Neural cell (in vitro differentiated cells): ENCODE measurements around the gene PILRA. TPM values are rescaled to one million over a fixed set of nuclear protein-coding genes. Genes with fewer than 3 reads are reported as not detected.
"Not testable (repeated sequence)": the region's sequence is repeated elsewhere in the genome, so short reads cannot be mapped to it uniquely, and the experiment has no call there.

ENCODE experiments used
- H2AFZ ChIP-seq: fragments of 200-600, 300-800 bp; sonication (generic), shearing (Covaris generic); 2 replicates; pipeline ENCODE4 v1.6.0; 2014; ENCODE audit warnings: low read depth, mild to moderate bottlenecking, antibody characterized with exemption, low read length, moderate library complexity
- H3F3A ChIP-seq: fragments of 200-600 bp; shearing (Covaris generic); 2 replicates; pipeline ENCODE4 v1.6.1; 2016; ENCODE audit warnings: mild to moderate bottlenecking, moderate library complexity, mixed read lengths, antibody characterized with exemption, low read length; ENCODE audit not compliant: insufficient read depth, poor library complexity, severe bottlenecking
- H3K27ac ChIP-seq: fragments of 200-600, 300-800 bp; sonication (generic), shearing (Covaris generic); 2 replicates; pipeline ENCODE4 v1.5.1; 2014; ENCODE audit warnings: mild to moderate bottlenecking, low read length, moderate library complexity
- H3K27me3 ChIP-seq: fragments of 300-800, 200-600 bp; sonication (generic), shearing (Covaris generic); 2 replicates; pipeline ENCODE4 v1.6.0; 2014; ENCODE audit warnings: mild to moderate bottlenecking, low read depth, low read length, moderate library complexity; ENCODE audit not compliant: insufficient read depth
- H3K36me3 ChIP-seq: fragments of 300-800, 200-600 bp; sonication (generic), shearing (Covaris generic); 2 replicates; pipeline ENCODE4 v1.5.1; 2014; ENCODE audit warnings: mild to moderate bottlenecking, antibody characterized with exemption, low read length, moderate library complexity; ENCODE audit not compliant: insufficient read depth
- H3K4me2 ChIP-seq: fragments of 300-800, 200-600 bp; sonication (generic), shearing (Covaris generic); 2 replicates; pipeline ENCODE4 v1.6.0; 2014; ENCODE audit warnings: mild to moderate bottlenecking, low read length
- H3K4me3 ChIP-seq: fragments of 300-800, 200-600 bp; sonication (generic), shearing (Covaris generic); 2 replicates; pipeline ENCODE4 v1.5.1; 2014; ENCODE audit warnings: mild to moderate bottlenecking, low read length, moderate library complexity
- H3K79me2 ChIP-seq: fragments of 200-600 bp; shearing (Covaris generic); replicated peaks from 2 replicates; pipeline ENCODE4 v1.6.0; 2014; ENCODE audit warnings: mild to moderate bottlenecking, low read length, moderate library complexity; ENCODE audit not compliant: insufficient read depth
- H3K9ac ChIP-seq: fragments of 300-800, 200-600 bp; sonication (generic), shearing (Covaris generic); 2 replicates; pipeline ENCODE4 v1.6.1; 2016; ENCODE audit warnings: mild to moderate bottlenecking, low read length, mixed read lengths
- H3K9me2 ChIP-seq: fragments of 200-600 bp; shearing (Covaris generic); 2 replicates; pipeline ENCODE4 v1.6.1; 2016; ENCODE audit warnings: mild to moderate bottlenecking, low read length, mixed read lengths; ENCODE audit not compliant: insufficient read depth
- H3K9me3 ChIP-seq: fragments of 200-600, 300-800 bp; sonication (generic), shearing (Covaris generic); 2 replicates; pipeline ENCODE4 v1.6.1; 2016; ENCODE audit warnings: mild to moderate bottlenecking, mixed run types, low read length, moderate library complexity, mixed read lengths
- H4K20me1 ChIP-seq: fragments of 200-600 bp; shearing (Covaris generic); 2 replicates; pipeline ENCODE4 v1.6.1; 2016; ENCODE audit warnings: mild to moderate bottlenecking, mixed run types; ENCODE audit not compliant: insufficient read depth
- CTCF ChIP-seq: fragments of 450-650 bp; IDR thresholded peaks from 2 replicates; pipeline ENCODE4 v1.5.1; 2014; ENCODE audit warnings: antibody characterized with exemption, mild to moderate bottlenecking, moderate library complexity; ENCODE audit not compliant: poor library complexity, severe bottlenecking
- EP300 ChIP-seq: fragments of 450-650 bp; conservative IDR thresholded peaks from 2 replicates; pipeline ENCODE4 v1.6.1; 2014; ENCODE audit warnings: antibody characterized with exemption, mild to moderate bottlenecking, moderate library complexity; ENCODE audit not compliant: poor library complexity, severe bottlenecking
- EZH2 ChIP-seq: fragments of 200-600, 300-800 bp; shearing (Covaris generic), sonication (generic); IDR thresholded peaks from 2 replicates; pipeline ENCODE4 v1.6.1; 2014; ENCODE audit warnings: antibody characterized with exemption, low read length, borderline replicate concordance, mild to moderate bottlenecking; ENCODE audit not compliant: insufficient read depth, poor library complexity, severe bottlenecking
- MXI1 ChIP-seq: fragments of 450-650 bp; conservative IDR thresholded peaks from 2 replicates; pipeline ENCODE4 v1.6.1; 2014; ENCODE audit warnings: antibody characterized with exemption, mild to moderate bottlenecking; ENCODE audit not compliant: poor library complexity, severe bottlenecking
- REST ChIP-seq: IDR thresholded peaks from 2 replicates; pipeline ENCODE4 v1.6.1; 2012; ENCODE audit warnings: borderline replicate concordance
- SMC3 ChIP-seq: fragments of 450-650 bp; conservative IDR thresholded peaks from 2 replicates; pipeline ENCODE4 v1.6.1; 2014; ENCODE audit warnings: antibody characterized with exemption, mild to moderate bottlenecking, moderate library complexity; ENCODE audit not compliant: poor library complexity
- TAF1 ChIP-seq: IDR thresholded peaks from 2 replicates; pipeline ENCODE4 v1.6.1; 2012; ENCODE audit warnings: low read depth
- polyA minus RNA-seq: library from RNA; depleted of rRNA, polyadenylated mRNA; stranded (reverse); fragments of >200 nt; gene quantifications from 2 replicates; pipeline ENCODE4 v1.2.3, GENCODE V29; 2014
- polyA plus RNA-seq: library from polyadenylated mRNA; depleted of rRNA; stranded (reverse); fragments of >200 nt; gene quantifications from 2 replicates; pipeline ENCODE4 v1.2.3, GENCODE V29; 2014

Gene PILRA
- polyA plus RNA-seq, result 23.7 and 29.2 TPM in 2 replicates
- 7.2 and 10.2 TPM in 2 replicates for polyA minus RNA-seq

- Histone ChIP-seq H3K36me3 (no peaks in the 10 kb centered on the region), H3K4me3 (no peak within 1 kb of the TSS), H3K79me2 (no peaks in the 10 kb centered on the region), H3K9ac (no peak within 1 kb of the TSS), H3K9me3 (no peaks in the 10 kb centered on the region), H3K9me2 (no peaks in the 10 kb centered on the region), H2AFZ (no peak within 1 kb of the TSS), H3K27ac (no peak within 1 kb of the TSS), H4K20me1 (no peaks in the 10 kb centered on the region), H3K27me3 (no peaks in the 10 kb centered on the region), H3K4me2 (no peak within 1 kb of the TSS), H3F3A (no peaks in the 10 kb centered on the region)
- TF ChIP-seq SMC3, result no peak
- TF ChIP-seq TAF1, result no peak
- no peak for TF ChIP-seq EZH2
- no peak for TF ChIP-seq REST
- TF ChIP-seq CTCF, result no peak
- TF ChIP-seq MXI1, result no peak
- no peak for TF ChIP-seq EP300
Observed at GRCh38 chr7:100373261-100373831, at the start of gene PILRA. TSS of gene PILRA (plus strand) at chr7:100373487. CDS start at chr7:100373657, 170 bp downstream.

- H3K79me2 ChIP-seq, H2AFZ ChIP-seq, H4K20me1 ChIP-seq, H3K9me3 ChIP-seq, H3K27ac ChIP-seq, H3K27me3 ChIP-seq, H3K9me2 ChIP-seq, H3K9ac ChIP-seq, H3K4me3 ChIP-seq, H3K36me3 ChIP-seq, H3K4me2 ChIP-seq, H3F3A ChIP-seq: not testable (repeated sequence)
Observed at GRCh38 chr7:100324194-100324593, 49.1 kb upstream of the PILRA start.

- not testable (repeated sequence) for H3K9me3 ChIP-seq, H3F3A ChIP-seq, H3K79me2 ChIP-seq, H3K9me2 ChIP-seq, H3K9ac ChIP-seq, H2AFZ ChIP-seq, H3K4me2 ChIP-seq, H3K4me3 ChIP-seq, H3K27me3 ChIP-seq, H3K36me3 ChIP-seq, H4K20me1 ChIP-seq, H3K27ac ChIP-seq
Observed at GRCh38 chr7:100325671-100326070, 47.6 kb upstream of the PILRA start.

GRCh38 chr7:100326914-100327313 lies 46.4 kb upstream of the PILRA start:
- not testable (repeated sequence) for H3K9me2 ChIP-seq, H3K9me3 ChIP-seq, H3K9ac ChIP-seq

More at GRCh38 chr7:100326914-100327313, 46.4 kb upstream of the PILRA start:
- not testable (repeated sequence) for H3K4me3 ChIP-seq, H2AFZ ChIP-seq, H3K36me3 ChIP-seq, H3K79me2 ChIP-seq, H3K27me3 ChIP-seq, H4K20me1 ChIP-seq, H3K4me2 ChIP-seq, H3F3A ChIP-seq, H3K27ac ChIP-seq
